Neural progenitor cell (in vitro differentiated cells): ENCODE results near the gene HLA-DMB.

Experiments
- CTCF ChIP-seq: fragments of 200-600 bp; sonication (generic); IDR thresholded peaks from 2 replicates; pipeline ENCODE4 v1.5.1; 2017; ENCODE audit warnings: antibody characterized with exemption, mild to moderate bottlenecking
- EZH2phosphoT487 ChIP-seq: fragments of 200-600 bp; sonication (generic); IDR thresholded peaks from 2 replicates; pipeline ENCODE4 v1.6.1; 2017; ENCODE audit warnings: antibody characterized with exemption

GRCh38 chr6:32889533-32889932 is 51.3 kb downstream of the HLA-DMB start:
- TF ChIP-seq EZH2phosphoT487 (no peak), CTCF (no peak)
